ENCODE measurements around the gene DGKK.

Gene DGKK

GRCh38 chrX:50450324-50450723 is 20.3 kb downstream of the DGKK start:
- no peak overlapping the region for H3K4me3 ChIP-seq (ENCODE audit: low read length)
- no peak for TF ChIP-seq CTCF (conservative IDR thresholded peaks at IDR 0.05; ENCODE audit: low read depth, low read length)
- no peak for DNase-seq (ENCODE audit: low read depth)

- TF ChIP-seq CTCF (conservative IDR thresholded peaks at IDR 0.05; ENCODE audit: low read depth, low read length), result no peak
- no peak overlapping the region for H3K4me3 ChIP-seq (ENCODE audit: low read length)
- no peak for DNase-seq (ENCODE audit: low read depth)
Measured at GRCh38 chrX:50448565-50448964, 22.1 kb downstream of the DGKK start.

GRCh38 chrX:50447535-50447934 is 23.1 kb downstream of the DGKK start:
- H3K4me3 ChIP-seq (ENCODE audit: low read length), result no peak overlapping the region
- TF ChIP-seq CTCF (conservative IDR thresholded peaks at IDR 0.05; ENCODE audit: low read depth, low read length), result no peak
- no peak for DNase-seq (ENCODE audit: low read depth)

- no peak for TF ChIP-seq CTCF (conservative IDR thresholded peaks at IDR 0.05; ENCODE audit: low read depth, low read length)
- no peak overlapping the region for H3K4me3 ChIP-seq (ENCODE audit: low read length)
- no peak for DNase-seq (ENCODE audit: low read depth)
Measured at GRCh38 chrX:50442426-50443116, 28.1 kb downstream of the DGKK start.

- DNase-seq (ENCODE audit: low read depth), result no peak
Measured at GRCh38 chrX:50436797-50437196, 33.8 kb downstream of the DGKK start.

GRCh38 chrX:50432829-50433289 is 37.8 kb downstream of the DGKK start:
- no peak for DNase-seq (ENCODE audit: low read depth)
- no peak for TF ChIP-seq CTCF (conservative IDR thresholded peaks at IDR 0.05; ENCODE audit: low read depth, low read length)
- no peak overlapping the region for H3K4me3 ChIP-seq (ENCODE audit: low read length)

More at GRCh38 chrX:50436797-50437196, 33.8 kb downstream of the DGKK start:
- no peak overlapping the region for H3K4me3 ChIP-seq (ENCODE audit: low read length)
- TF ChIP-seq CTCF (conservative IDR thresholded peaks at IDR 0.05; ENCODE audit: low read depth, low read length), result no peak

- DNase-seq (ENCODE audit: low read depth), result no peak
- TF ChIP-seq CTCF (conservative IDR thresholded peaks at IDR 0.05; ENCODE audit: low read depth, low read length), result no peak
- no peak overlapping the region for H3K4me3 ChIP-seq (ENCODE audit: low read length)
Measured at GRCh38 chrX:50431623-50432022, 39.0 kb downstream of the DGKK start.
